GM21737 (cell line): Measurements from ENCODE around the gene PLCD1.
A peak's percentile ranks its signal among the peaks of the same experiment; 100 is the strongest.
"Not testable (repeated sequence)": the region's sequence is repeated elsewhere in the genome, so short reads cannot be mapped to it uniquely, and the experiment has no call there.

Source experiments
- ATAC-seq: cut with Tn5 transposase; IDR thresholded peaks from one replicate; pipeline ENCODE4 v1.9.1; 2021; ENCODE audit warnings: mild to moderate bottlenecking, moderate library complexity; ENCODE audit not compliant: unreplicated experiment

PLCD1 gene

DNA sequence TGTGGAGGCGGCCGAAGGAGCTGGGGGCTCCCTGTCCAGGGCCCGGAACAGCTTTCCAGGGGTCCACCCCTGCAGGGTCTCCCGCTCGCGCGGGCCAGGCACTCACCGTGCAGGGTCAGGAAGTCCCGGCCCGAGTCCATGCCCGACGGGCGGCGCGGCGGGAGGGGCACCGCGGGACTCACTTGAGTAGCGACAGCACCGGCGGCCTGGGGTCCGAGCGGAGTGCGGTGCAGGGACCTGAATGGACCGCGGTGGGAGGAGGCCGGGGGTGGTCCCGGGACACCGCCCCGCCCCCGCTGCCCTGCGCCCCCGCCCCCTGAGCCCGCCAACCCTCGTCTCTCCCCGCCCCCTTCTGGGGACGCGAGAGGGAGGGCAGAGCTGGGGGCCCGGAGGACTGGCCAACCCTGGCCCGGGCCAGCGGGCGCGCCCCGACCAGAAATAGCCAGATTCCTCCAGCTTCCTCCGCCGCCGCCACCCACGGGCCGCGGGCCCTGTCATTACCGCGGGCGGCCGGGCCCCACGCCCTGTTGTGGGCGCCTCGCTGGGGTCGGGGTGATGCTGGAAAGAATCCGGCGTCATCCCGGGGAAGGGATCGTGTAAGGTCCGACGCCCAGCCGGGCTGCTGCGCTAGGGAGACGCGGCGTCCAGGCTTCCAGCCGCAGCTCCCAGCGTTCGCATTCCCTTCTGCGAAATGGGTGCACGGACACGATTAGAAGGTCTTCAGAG is at the start of gene PLCD1:
Gene PLCD1 (minus strand): TSS at position 243 of the 726 bp plus-strand sequence. CDS start 103 bp downstream, at position 140.
- ATAC-seq = no peak

DNA sequence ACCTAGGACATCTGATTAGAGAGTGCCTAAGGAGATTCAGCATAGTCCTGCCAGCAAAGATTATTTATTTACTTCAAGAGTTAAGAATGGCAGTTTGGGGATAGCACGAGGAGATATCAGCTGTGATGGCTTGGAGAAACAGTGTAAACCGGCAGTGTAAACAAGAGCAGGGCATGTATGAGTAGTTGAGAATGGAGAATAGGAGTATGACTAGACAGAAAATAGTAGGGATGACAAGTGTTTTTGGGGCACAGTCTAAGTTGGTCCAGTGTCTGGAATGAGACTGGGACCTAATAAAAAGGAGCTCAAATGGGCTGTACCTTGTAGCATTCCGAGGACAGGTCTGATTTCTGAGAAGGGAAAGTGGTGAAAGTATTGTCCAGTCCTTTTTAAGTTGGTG is 47.6 kb upstream of the PLCD1 start:
- not testable (repeated sequence) for ATAC-seq

DNA sequence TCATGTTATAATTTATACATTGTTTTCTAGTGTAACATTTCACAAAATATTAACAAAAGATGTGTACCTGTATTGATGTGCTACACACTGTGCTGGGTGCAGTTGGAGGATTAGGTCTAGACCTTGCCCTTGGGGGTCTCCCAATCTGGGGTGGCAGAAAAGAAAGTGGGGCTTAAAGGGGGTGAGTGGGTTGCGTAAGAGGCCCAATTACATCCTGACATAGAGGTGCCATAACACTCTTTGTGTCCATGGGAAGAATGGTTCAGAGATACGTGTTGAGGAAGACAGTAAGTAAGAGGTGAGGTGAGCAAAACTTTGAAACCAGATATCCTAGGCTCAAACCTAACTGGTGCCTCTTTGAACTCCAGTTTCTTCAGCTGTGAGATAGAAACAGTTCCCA is 40.6 kb upstream of the PLCD1 start:
- ATAC-seq = no peak

DNA sequence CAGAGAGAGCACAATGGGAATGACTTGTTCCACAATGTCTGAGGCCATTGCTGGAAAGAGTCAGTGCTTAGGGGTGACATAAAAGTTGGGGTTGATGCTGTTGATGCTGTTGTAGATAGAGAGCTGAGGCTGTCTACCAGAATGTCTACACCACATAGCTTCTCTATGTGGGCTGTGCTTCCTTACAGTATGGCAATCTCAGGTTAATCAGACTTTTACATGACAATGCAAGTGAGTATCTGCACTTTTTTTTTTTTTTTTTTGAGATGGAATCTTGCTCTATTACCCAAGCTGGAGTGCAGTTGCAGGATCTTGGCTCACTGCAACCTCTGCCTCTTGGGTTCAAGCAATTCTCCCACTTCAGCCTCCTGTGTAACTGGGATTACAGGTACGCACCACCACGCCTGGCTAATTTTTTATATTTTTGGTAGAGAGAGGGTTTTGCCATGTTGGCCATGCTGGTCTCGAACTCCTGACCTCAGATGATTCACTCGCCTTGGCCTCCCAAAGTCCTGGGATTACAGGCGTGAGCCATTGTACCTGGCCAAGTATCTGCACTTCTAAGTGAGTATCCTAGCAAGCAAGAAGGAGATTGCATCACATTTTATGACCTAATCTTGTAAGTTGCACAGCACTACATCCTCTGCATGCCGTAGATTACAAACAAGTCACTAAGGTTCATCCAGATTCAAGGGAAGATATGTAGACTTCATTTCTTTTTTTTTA is 38.2 kb upstream of the PLCD1 start:
- ATAC-seq = no peak

DNA sequence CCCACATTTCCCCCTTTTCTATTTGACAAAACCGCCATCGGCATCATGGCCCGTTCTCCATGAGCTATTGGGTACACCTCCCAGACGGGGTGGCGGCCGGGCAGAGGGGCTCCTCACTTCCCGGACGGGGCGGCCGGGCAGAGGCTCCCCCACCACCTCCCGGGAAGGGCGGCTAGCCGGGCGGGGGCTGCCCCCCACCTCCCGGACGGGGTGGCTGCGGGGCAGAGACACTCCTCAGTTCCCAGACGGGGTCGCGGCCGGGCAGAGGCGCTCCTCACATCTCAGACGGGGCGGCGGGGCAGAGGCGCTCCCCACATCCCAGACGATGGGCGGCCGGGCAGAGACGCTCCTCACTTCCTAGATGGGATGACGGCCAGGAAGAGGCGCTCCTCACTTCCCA is 35.0 kb upstream of the PLCD1 start:
- ATAC-seq = not testable (repeated sequence)

DNA sequence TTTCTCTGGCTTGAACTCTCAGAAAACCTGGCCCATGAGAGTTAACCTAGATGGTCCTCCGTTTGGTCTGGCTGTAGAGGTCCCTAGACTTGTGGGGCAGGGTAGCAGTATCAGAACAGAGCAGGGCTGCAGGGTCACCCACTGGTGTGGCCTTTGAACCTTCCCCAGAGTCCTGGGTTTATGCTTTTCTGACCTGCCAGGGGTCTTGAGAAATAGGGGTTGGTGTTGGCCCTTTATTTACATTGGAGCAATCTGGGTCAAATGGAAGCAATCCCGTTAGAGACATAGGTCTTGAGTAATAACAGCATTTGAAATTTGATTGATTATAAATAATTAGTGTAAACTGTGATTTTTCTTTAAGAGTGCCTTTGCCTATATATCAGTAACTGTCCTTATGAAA is 33.4 kb upstream of the PLCD1 start:
- no peak for ATAC-seq

DNA sequence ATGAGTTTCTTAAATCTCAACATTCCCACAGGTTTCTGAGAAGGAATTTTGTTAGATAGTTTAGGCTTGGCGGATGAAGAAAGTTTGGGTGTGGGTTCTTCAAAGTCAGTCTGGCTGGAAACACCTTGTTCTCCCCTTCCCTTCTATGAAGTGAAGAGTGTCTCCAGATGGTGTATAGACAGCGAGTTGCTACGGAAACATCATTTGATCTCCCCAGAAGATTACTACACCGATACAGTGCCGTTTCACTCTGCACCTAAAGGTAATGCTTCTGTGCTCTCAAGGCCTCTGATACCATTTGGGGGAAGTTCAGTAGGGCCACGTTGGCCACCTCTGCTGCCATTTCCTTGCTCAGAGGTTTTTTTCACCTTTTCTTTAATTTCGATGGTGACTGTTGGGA is 30.1 kb upstream of the PLCD1 start:
- no peak for ATAC-seq

DNA sequence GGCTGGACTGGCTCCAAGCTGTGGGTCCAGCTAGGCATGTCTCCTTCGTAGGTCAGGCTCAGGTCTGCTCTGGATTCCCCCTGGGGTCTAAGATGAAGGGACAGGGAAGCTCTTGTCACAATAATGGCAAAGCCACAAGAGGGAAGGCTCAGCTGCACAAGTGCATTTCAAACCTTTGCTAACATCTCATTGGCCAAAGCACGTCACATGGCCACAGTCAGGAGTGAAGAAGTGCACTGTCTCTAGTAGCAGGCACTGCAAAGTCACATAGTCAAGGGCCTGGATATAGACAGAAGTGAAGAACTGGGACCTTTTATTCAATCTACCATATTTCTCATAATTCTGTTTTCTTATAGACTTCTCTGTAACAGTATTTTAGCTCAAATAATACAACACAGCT is 29.7 kb upstream of the PLCD1 start:
- ATAC-seq = no peak

DNA sequence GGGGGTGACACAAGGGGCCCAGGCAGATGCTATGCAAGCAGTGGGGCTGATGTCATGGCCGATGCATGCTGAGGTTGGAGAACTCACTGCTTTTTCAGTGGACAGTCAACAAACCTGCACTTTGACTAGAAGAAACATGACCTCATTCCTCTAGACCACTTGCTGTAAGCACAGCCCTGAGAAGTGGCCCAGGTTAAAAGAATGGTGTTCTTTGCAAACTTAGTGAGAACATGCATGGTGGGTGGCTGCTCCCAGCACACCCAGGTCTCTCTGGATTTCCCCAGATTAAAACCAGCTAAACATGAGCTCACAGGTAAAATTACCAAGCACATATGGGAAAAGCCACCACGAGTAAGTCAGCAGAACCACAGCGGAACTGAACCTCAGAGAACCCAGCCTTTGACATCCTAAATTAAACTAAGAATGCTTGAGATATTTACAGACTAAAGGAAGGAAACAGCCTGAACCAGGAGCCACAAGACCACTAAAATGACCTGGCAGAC is 25.1 kb upstream of the PLCD1 start:
- ATAC-seq = no peak

DNA sequence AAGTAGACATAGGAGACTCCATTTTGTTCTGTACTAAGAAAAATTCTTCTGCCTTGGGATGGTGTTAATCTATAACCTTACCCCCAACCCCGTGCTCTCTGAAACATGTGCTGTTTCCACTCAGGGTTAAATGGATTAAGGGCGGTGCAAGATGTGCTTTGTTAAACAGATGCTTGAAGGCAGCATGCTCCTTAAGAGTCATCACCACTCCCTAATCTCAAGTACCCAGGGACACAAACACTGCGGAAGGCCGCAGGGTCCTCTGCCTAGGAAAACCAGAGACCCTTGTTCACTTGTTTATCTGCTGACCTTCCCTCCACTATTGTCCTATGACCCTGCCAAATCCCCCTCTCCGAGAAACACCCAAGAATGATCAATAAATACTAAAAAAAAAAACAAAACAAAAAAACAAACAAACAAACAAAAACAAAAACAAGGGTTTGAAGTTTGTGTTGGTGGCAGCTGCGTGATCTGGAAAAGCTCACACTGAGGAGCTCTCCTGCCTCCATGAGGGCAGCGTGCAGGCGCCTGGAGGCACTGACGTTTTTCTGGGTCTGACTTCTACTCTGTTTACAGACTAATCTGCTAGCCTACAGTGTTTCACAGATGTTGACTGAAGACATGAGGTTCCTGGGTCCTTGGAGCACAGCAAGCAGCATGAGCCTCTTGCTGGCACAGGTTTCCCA is 24.5 kb upstream of the PLCD1 start:
- not testable (repeated sequence) for ATAC-seq

DNA sequence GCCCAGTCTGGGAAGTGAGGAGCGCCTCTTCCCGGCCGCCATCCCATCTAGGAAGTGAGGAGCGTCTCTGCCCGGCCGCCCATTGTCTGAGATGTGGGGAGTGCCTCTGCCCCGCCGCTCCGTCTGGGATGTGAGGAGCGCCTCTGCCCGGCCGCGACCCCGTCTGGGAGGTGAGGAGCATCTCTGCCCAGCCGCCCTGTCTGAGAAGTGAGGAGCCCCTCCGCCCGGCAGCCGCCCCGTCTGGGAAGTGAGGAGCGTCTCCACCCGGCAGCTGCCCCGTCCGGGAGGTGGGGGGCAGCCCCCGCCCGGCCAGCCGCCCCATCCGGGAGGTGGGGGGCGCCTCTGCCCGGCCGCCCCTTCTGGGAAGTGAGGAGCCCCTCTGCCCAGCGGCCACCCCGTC is 23.8 kb upstream of the PLCD1 start:
- ATAC-seq = not testable (repeated sequence)

DNA sequence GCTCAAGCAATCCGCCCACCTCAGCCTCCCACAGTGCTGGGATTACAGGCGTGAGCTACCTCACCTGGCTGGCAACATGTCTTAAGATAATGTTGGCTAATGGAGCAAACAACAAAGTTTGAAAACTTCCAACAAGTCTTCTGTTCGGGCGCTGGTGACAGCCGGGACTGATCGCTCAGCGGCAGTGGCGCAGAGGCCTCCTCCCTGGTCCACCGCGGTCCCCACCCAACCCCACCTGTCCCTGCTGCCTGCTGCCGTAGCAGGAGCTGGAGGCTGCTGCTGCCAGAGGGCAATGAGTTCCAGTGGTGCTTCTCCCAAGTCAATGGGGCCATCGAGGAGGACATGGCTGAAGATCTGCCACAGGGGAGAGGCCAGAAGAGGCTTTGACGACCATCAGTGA is 21.7 kb upstream of the PLCD1 start:
- no peak for ATAC-seq

DNA sequence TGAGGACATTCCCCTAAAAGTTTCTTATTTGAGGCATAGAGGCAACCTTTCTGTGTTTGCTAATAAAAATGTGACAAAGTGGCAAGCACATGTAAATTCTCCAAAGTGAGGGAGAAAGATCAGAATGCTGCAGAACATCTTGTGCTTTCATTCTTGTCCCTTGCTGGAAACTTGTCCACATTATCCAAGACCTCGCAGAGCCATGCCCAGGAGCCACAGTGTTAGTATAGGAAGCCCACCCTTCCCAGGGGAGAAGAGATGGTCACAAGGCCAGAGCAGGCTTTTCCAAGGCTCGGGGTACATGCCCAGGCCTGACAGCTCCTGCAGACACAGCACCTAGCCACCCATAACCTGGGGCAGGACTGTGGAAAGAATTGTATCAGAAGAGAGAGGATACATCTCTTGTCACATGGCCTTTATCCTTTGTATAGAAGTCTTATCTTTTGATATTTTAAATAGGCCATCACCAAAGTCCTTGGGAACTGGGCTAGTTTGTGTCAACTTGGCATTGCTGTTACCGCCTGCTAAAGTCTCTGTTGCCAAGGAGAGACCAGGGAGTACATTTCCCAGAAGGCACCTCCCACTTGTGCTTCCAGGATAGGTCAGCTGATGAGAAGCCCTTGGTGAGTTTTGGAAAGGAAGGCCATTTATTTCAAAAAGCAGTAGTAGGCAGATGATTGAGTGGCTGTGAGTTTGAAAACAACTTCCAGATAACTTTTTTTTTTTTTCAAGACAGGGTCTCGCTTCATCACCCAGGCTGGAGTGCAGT is 20.1 kb upstream of the PLCD1 start:
- ATAC-seq = no peak

DNA sequence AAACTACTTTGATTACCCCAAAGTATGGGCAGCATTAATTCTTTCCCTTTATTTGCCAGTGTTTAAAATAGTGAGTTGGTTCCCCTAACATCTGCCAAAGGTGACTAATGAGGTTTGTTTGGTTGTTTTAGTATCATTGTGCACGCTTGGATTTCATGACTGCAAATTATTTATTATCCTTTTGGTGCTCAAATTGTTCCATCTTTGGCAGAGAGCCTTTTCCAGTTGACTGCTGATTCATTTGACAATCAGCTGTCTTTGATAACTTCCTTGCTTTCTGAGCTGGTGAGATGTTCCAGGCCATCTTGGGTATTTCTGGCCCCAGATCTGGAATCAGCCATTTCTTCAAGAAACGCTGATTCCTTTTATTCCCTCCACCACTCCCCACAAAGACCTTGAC is 18.5 kb upstream of the PLCD1 start:
- no peak for ATAC-seq

DNA sequence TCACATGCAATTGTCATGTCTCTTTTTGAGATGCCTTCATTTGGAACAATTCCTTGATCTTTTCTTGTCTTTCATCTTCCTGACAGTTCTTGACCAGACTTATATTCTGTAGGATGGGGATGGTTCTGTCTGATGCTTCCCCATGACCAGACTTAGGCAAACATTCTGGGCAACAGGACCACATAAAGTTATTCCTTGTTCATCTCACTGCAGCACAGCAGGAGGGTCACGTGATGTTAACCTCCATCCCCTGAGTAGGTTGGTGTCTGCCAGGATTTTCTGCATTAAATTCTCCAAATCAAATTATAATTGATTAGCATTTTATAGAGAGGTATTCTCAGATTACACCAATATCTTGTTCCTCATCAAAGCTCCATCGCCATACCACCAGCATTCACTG is 17.4 kb upstream of the PLCD1 start:
- no peak for ATAC-seq

DNA sequence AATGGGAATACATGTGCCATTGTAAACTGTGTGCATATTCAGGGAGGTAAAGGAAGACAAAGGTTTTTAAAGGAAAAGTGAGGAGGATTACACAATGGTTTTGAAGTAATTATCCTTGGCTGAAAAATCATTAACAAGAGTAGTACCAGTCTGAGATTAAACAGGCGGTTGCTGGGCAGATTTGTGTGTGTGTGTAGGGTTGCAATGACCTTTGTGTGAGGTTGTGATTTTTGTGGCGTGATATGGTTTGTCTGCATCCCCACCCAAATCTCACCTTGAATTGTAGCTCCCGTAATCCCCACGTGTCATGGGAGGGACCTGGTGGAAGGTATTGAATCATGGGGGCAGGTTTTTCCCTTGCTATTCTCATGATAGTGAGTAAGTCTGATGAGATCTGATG is 16.6 kb upstream of the PLCD1 start:
- ATAC-seq = no peak

DNA sequence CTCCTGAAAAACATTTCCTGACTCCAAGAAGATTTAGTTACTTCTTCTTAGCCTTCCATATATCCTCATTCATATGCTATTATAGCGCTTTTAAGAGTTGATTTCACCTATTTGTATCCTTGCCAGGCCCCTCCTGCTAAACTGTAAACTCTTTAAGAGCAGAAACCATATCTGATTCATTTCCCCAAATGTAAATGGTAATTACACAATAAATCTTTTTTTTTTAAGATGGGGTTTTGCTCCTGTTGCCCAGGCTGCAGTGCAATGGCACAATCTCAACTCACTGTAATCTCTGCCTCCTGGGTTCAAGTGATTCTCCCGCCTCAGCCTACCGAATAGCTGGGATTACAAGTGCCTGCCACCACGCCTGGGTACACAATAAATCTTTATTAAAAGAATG is 14.0 kb upstream of the PLCD1 start:
- ATAC-seq = no peak

DNA sequence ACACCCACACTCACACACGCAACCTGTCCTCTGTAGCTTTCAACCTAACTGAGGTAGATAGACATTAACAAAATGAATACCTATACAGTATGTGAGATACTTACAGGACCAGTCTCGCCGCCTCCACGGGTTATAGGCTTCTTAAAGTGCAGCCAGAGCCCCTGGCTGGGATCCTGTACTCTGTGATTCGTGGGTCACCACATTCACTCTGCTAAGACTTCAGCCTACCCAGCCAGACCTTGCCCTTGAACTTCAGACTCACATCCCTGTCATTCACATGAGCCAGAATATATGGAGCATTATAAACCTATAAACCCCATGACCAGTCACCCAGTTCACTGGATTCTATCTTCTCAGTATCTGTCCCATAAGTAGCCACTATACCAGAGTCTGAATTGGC is 11.0 kb upstream of the PLCD1 start:
- ATAC-seq = no peak

DNA sequence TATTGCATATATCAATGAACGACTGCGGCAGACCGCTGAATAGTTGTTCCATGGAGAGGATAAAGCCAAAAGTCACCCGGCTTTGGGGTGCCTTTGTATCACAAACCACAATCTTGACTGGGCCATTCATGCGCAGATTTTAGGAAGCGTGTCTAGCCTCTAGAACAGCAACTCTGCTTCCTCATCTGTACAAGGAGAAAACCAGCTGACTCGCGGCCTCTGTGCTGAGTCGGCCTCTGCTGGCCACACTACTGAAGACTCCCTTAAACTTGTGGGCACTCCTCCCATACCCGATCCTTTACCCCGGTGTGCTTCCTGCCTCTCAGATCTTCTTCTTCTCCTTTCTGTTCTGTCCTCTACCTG is 10.4 kb upstream of the PLCD1 start:
- ATAC-seq = peak; percentile 70

DNA sequence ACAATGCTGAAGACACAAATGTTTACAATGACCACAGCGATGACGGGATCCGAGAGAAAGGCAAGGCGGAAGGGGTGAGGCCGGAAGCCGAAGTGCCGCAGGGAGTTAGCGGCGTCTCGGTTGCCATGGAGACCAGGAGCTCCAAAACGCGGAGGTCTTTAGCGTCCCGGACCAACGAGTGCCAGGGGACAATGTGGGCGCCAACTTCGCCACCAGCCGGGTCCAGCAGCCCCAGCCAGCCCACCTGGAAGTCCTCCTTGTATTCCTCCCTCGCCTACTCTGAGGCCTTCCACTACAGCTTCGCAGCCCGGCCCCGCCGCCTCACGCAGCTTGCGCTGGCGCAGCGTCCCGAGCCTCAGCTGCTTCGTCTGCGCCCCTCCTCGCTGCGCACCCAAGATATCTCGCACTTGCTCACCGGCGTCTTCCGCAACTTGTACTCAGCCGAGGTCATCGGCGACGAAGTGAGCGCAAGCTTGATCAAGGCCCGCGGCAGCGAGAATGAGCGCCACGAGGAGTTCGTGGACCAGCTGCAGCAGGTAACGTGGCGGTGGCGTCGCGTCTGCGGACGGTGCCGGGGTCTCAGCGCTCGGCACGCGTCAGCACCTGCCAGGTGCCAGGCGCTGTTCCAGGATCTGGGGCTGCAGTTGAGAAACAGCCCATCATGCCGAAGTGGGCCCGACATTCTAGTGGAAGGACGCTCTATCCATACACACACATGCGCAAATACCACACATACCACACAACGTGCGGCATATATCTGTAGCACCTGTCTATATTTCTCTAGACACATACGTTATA is 9.9 kb upstream of the PLCD1 start, which contains the start of gene DLEC1:
Gene DLEC1 (plus strand): TSS at position 108 of the 798 bp plus-strand sequence. CDS start 18 bp downstream, at position 126.
- peak; percentile 80 for ATAC-seq
